ENCODE data around the gene PERCC1. TPM values are rescaled to one million over a fixed set of nuclear protein-coding genes. Genes with fewer than 3 reads are reported as not detected.
A peak's percentile ranks its signal among the peaks of the same experiment; 100 is the strongest.

PERCC1 gene
- total and polyA plus RNA-seq, 2 donors from 2014 or later, result not detected

DNA sequence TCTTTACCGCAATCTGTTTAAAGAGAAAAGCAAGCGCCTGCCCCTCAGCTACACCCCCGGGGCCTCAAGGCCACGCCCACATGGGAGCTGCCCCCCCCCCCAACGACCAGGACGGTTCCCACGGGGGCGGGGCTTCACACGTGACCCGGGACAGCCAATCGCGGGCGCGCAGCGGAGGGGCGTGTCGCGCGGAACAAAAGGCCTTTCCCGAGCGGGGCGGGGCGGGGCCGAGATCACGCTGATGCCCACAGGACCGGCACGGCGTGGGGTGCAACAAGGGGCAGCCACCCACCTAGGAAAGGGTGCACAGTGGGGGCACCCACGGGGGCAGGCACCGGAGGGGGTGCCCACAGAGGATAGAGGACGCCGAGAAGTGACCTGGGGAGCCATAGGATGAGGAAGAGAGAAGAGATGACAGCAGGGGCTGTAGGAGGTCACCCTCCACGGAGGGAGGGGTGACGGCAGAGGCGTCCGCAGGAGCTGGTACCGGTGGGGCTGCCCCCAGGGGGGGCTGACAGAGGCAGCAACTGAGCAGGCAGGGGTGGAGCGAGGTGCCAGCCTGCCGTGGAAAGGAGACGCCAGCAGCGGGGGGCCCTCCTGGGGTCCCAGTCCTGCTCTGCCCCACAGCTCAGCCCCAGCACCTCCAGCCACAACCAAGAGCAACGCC, 22.6 kb upstream of the PERCC1 start:
- DNase-seq, result peak; percentile 91 to 97 (median 95)
- Histone ChIP-seq H3K36me3 (ENCODE audit: control insufficient read depth in 2 of 3, insufficient read depth in 3 of 3, low read length in 3 of 3) (no peaks in the 10 kb centered on the region), H3K27me3 (ENCODE audit: control insufficient read depth, insufficient read depth, low read length) (no peaks in the 10 kb centered on the region), H3K9me3 (ENCODE audit: control insufficient read depth in 2 of 3, insufficient read depth in 1 of 3, low read length in 3 of 3) (no peaks in the 10 kb centered on the region), H3K27ac (ENCODE audit: low read depth in 2 of 2, low read length in 2 of 2) (no peak overlapping the region), H3K9ac (ENCODE audit: low read length in 3 of 3) (peak overlapping the region in 1 of 3 donors; percentile 19), H3K4me3 (ENCODE audit: low read length in 3 of 3) (peak overlapping the region; percentile 24 to 48 (median 40)), H3K4me1 (ENCODE audit: control insufficient read depth in 2 of 3, insufficient read depth in 2 of 3, low read depth in 1 of 3, low read length in 3 of 3) (peaks cover 0 to 7% (median 0%) of the 10 kb centered on the region in 3 donors)
- TF ChIP-seq, protein P1, sequence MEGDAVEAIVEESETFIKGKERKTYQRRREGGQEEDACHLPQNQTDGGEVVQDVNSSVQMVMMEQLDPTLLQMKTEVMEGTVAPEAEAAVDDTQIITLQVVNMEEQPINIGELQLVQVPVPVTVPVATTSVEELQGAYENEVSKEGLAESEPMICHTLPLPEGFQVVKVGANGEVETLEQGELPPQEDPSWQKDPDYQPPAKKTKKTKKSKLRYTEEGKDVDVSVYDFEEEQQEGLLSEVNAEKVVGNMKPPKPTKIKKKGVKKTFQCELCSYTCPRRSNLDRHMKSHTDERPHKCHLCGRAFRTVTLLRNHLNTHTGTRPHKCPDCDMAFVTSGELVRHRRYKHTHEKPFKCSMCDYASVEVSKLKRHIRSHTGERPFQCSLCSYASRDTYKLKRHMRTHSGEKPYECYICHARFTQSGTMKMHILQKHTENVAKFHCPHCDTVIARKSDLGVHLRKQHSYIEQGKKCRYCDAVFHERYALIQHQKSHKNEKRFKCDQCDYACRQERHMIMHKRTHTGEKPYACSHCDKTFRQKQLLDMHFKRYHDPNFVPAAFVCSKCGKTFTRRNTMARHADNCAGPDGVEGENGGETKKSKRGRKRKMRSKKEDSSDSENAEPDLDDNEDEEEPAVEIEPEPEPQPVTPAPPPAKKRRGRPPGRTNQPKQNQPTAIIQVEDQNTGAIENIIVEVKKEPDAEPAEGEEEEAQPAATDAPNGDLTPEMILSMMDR (IDR thresholded peaks at IDR 0.05; ENCODE audit: borderline replicate concordance, extremely low read depth, insufficient read depth), result no peak
- intact Hi-C loops (cut with DNase I), result no loop called here
- no peak for FAIRE-seq

DNA sequence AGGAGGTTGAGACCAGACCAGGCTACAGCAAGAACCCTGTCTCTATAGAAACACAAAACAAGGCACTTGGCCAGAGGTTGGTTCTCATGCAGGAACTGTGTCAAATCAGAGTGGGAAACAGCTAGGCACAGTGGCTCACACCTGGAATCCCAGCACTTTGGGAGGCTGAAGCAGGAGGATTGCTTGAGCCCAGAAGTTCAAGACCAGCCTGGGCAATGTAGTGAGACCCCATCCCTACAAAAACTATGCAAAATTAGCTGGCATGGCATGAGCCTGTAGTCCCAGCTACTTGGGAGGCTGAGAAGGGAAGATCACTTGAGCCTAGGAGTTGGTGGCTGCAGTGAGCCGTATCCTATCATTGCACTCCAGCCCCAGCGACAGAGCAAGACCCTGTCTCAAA, 18.0 kb upstream of the PERCC1 start:
- FAIRE-seq (no peak), DNase-seq (no peak)
- no peak overlapping the region for H3K9ac ChIP-seq (ENCODE audit: low read length in 3 of 3)
- H3K4me3 ChIP-seq (ENCODE audit: low read length in 3 of 3), result no peak overlapping the region
- H3K4me1 ChIP-seq (ENCODE audit: control insufficient read depth in 2 of 3, insufficient read depth in 2 of 3, low read depth in 1 of 3, low read length in 3 of 3), result peaks cover 0 to 7% (median 0%) of the 10 kb centered on the region in 3 donors
- no peak overlapping the region for H3K27ac ChIP-seq (ENCODE audit: low read depth in 2 of 2, low read length in 2 of 2)
- H3K36me3 ChIP-seq (ENCODE audit: control insufficient read depth in 2 of 3, insufficient read depth in 3 of 3, low read length in 3 of 3), result no peaks in the 10 kb centered on the region
- intact Hi-C loops (cut with DNase I), result no loop called here
- H3K27me3 ChIP-seq (ENCODE audit: control insufficient read depth, insufficient read depth, low read length), result no peaks in the 10 kb centered on the region
- H3K9me3 ChIP-seq (ENCODE audit: control insufficient read depth in 2 of 3, insufficient read depth in 1 of 3, low read length in 3 of 3), result no peaks in the 10 kb centered on the region
- TF ChIP-seq, protein P1 (IDR thresholded peaks at IDR 0.05; ENCODE audit: borderline replicate concordance, extremely low read depth, insufficient read depth), result no peak

GRCh38 chr16:1413684-1414531, 17.0 kb upstream of the PERCC1 start:
- peak overlapping the region; percentile 43 to 60 for H3K27ac ChIP-seq (ENCODE audit: low read depth in 2 of 2, low read length in 2 of 2)
- peaks cover 0 to 3% (median 0%) of the 10 kb centered on the region in 3 donors for H3K4me1 ChIP-seq (ENCODE audit: control insufficient read depth in 2 of 3, insufficient read depth in 2 of 3, low read depth in 1 of 3, low read length in 3 of 3)
- TF ChIP-seq, protein P1 (IDR thresholded peaks at IDR 0.05; ENCODE audit: borderline replicate concordance, extremely low read depth, insufficient read depth), result peak; percentile 43
- intact Hi-C loops (cut with DNase I), result no loop called here
- H3K27me3 ChIP-seq (ENCODE audit: control insufficient read depth, insufficient read depth, low read length), result no peaks in the 10 kb centered on the region
- H3K36me3 ChIP-seq (ENCODE audit: control insufficient read depth in 2 of 3, insufficient read depth in 3 of 3, low read length in 3 of 3), result no peaks in the 10 kb centered on the region
- no peaks in the 10 kb centered on the region for H3K9me3 ChIP-seq (ENCODE audit: control insufficient read depth in 2 of 3, insufficient read depth in 1 of 3, low read length in 3 of 3)
- H3K4me3 ChIP-seq (ENCODE audit: low read length in 3 of 3), result peak overlapping the region; percentile 46 to 70 (median 65)
- peak overlapping the region; percentile 22 to 46 (median 46) for H3K9ac ChIP-seq (ENCODE audit: low read length in 3 of 3)
- FAIRE-seq (no peak), DNase-seq (peak; percentile 67 to 86 (median 84))

Data from kidney (tissue), 14 donors.